K562 (cell line): ENCODE data around the gene FPGS. TPM values are rescaled to one million over a fixed set of nuclear protein-coding genes. Genes with fewer than 3 reads are reported as not detected.

Experiments
- CCAR2 ChIP-seq: fragments of 200-400 bp; formaldehyde crosslinking; IDR thresholded peaks from 2 replicates; pipeline ENCODE4 v1.6.1; 2017; ENCODE audit warnings: mild to moderate bottlenecking, low read depth, low read length
- NCOA2 ChIP-seq, 2 experiments: fragments of 450-650 bp; IDR thresholded peaks; 2 replicates each; pipeline ENCODE4 v1.6.1; 2018; ENCODE audit warnings: mild to moderate bottlenecking in 2 of 2, moderate library complexity in 1 of 2; ENCODE audit not compliant: partially characterized antibody in 2 of 2
- YY1 ChIP-seq, 3 experiments: IDR thresholded peaks; 2 replicates each; pipeline ENCODE4 v1.6.1; 2011; ENCODE audit warnings: low read length in 2 of 3, mild to moderate bottlenecking in 2 of 3, moderate library complexity in 2 of 3, borderline replicate concordance in 1 of 3, control low read depth in 1 of 3, low read depth in 1 of 3; ENCODE audit not compliant: insufficient read depth in 3 of 3, insufficient replicate concordance in 2 of 3, control insufficient read depth in 1 of 3, insufficient read length in 1 of 3; ENCODE audit errors: extremely low read depth in 1 of 3
- ZKSCAN8 ChIP-seq: fragments of 200-800 bp; sonication (Bioruptor generic); IDR thresholded peaks from 2 replicates; pipeline ENCODE4 v1.6.1; 2016; ENCODE audit warnings: missing genetic modification characterization, missing compliant biosample characterization
- polyA plus RNA-seq, 8 experiments: library from polyadenylated mRNA; depleted of rRNA in 4 of 8; stranded (reverse) in 5 of 8; unstranded in 3 of 8; fragments of >200 nt; fragmentation: Nextera tagmentation in 2 of 8; fragmentation: Illumina TruSeq in 1 of 8; extraction: Ambion mirVana in 2 of 8; extraction: Trizol in 1 of 8; gene quantifications; 2 replicates each; pipeline versions ENCODE4 v1.2.1 to v1.2.3, GENCODE V29; 2011 to 2014; ENCODE audit warnings: inconsistent platforms in 1 of 8, missing spikeins in 1 of 8
- total RNA-seq, 7 experiments: library from RNA; depleted of rRNA in 6 of 7; stranded (reverse); fragments of >200 nt in 6 of 7; fragmentation: Illumina TruSeq in 2 of 7; extraction: Trizol in 2 of 7; gene quantifications; 2 replicates each; pipeline versions ENCODE4 v1.2.1 to v1.2.3, GENCODE V29; 2011 to 2021; ENCODE audit warnings: low replicate concordance in 1 of 7
- TF ChIP-seq, protein P1 (sequence below): sonication (generic); formaldehyde crosslinking; IDR thresholded peaks from 2 replicates; pipeline ENCODE4 v1.8.1; 2023; ENCODE audit warnings: mild to moderate bottlenecking, missing genetic modification reagents
- TF ChIP-seq, protein P2 (sequence below): fragments of 450-650 bp; IDR thresholded peaks from 2 replicates; pipeline ENCODE4 v1.6.1; 2018; ENCODE audit warnings: mild to moderate bottlenecking, low read depth; ENCODE audit not compliant: partially characterized antibody
- TF ChIP-seq, protein P3 (sequence below): fragments of 200-600 bp; sonication (generic); IDR thresholded peaks from one replicate; pipeline ENCODE4 v1.6.1; 2012; ENCODE audit warnings: mild to moderate bottlenecking, low read depth, low read length, inconsistent platforms
- TF ChIP-seq, protein P4 (sequence below): fragments of 250-450 bp; sonication (Bioruptor Pico); IDR thresholded peaks from 2 replicates; pipeline ENCODE4 v1.8.0; 2021; ENCODE audit warnings: borderline replicate concordance, mild to moderate bottlenecking, moderate library complexity; ENCODE audit not compliant: poor library complexity, severe bottlenecking

Gene FPGS
- total and polyA plus RNA-seq, 9 of the 15 experiments (the other 6 are each of a cell fraction or from before 2014, with no cell fraction given): 0.84 to 86.4 (median 59.2) TPM

DNA sequence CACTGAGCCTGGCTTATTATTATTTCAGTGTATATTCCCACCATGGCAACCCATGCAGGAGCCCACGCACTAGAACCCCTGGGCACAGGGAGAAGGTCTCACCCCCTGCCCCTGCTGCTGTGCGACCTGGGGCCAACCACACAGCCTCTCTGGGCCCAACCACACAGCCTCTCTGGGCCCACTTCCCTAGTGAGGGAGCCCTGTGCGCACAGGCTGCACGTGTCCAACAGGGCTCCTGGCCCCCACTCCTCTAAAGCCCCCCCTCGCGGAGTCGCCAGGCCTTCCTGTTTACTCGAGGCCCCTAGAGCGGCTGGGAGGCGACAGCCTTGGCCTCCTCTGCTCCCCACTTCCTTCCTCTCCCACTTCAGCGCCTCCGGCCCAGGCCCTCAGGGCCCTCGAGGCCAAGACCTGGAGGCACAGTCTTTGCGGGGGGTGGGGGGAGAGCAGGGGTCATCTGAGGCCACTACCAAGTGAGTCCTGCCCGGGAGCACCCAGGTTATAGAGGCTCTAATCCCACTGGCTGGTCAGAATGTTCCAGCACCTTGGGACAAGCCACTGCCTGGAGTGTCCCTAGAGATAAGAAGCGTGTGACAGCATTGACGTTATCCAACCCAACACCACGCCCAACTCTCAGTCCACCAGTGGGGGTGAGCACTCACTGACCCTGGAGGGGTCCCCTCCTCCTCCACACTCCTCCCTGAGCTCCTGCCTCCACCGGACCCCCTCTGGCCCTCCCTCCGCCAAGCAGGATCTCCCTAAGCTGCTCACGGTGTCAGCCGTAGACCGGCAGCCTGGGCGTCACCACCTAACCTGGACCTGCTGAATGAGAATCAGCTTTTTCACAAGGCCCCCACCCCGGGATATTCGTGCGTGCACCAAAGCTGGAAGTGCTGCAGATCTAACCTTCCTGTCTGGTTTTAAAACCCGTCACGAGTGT, 59.7 kb downstream of the FPGS start (continued):
- TF ChIP-seq, protein P1, sequence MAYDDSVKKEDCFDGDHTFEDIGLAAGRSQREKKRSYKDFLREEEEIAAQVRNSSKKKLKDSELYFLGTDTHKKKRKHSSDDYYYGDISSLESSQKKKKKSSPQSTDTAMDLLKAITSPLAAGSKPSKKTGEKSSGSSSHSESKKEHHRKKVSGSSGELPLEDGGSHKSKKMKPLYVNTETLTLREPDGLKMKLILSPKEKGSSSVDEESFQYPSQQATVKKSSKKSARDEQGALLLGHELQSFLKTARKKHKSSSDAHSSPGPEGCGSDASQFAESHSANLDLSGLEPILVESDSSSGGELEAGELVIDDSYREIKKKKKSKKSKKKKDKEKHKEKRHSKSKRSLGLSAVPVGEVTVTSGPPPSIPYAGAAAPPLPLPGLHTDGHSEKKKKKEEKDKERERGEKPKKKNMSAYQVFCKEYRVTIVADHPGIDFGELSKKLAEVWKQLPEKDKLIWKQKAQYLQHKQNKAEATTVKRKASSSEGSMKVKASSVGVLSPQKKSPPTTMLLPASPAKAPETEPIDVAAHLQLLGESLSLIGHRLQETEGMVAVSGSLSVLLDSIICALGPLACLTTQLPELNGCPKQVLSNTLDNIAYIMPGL (CRISPR knock-in tag): no peak
- TF ChIP-seq YY1 (IDR thresholded peaks at IDR 0.05; ENCODE audit: borderline replicate concordance in 1 of 3, control insufficient read depth in 1 of 3, extremely low read depth in 1 of 3, insufficient read depth in 3 of 3, insufficient read length in 1 of 3, insufficient replicate concordance in 2 of 3, low read depth in 1 of 3, low read length in 2 of 3) (peak in 1 of 3 experiments; percentile 12), NCOA2 (IDR thresholded peaks at IDR 0.05; ENCODE audit: partially characterized antibody in 2 of 2) (no peak), CCAR2 (no peak), ZKSCAN8 (CRISPR knock-in tag) (peak; percentile 71; the same call in 1 of the 2 replicates)
- TF ChIP-seq, protein P2, sequence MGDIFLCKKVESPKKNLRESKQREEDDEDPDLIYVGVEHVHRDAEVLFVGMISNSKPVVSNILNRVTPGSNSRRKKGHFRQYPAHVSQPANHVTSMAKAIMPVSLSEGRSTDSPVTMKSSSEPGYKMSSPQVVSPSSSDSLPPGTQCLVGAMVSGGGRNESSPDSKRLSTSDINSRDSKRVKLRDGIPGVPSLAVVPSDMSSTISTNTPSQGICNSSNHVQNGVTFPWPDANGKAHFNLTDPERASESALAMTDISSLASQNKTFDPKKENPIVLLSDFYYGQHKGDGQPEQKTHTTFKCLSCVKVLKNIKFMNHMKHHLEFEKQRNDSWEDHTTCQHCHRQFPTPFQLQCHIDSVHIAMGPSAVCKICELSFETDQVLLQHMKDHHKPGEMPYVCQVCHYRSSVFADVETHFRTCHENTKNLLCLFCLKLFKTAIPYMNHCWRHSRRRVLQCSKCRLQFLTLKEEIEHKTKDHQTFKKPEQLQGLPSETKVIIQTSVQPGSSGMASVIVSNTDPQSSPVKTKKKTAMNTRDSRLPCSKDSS: no peak
- TF ChIP-seq, protein P3, sequence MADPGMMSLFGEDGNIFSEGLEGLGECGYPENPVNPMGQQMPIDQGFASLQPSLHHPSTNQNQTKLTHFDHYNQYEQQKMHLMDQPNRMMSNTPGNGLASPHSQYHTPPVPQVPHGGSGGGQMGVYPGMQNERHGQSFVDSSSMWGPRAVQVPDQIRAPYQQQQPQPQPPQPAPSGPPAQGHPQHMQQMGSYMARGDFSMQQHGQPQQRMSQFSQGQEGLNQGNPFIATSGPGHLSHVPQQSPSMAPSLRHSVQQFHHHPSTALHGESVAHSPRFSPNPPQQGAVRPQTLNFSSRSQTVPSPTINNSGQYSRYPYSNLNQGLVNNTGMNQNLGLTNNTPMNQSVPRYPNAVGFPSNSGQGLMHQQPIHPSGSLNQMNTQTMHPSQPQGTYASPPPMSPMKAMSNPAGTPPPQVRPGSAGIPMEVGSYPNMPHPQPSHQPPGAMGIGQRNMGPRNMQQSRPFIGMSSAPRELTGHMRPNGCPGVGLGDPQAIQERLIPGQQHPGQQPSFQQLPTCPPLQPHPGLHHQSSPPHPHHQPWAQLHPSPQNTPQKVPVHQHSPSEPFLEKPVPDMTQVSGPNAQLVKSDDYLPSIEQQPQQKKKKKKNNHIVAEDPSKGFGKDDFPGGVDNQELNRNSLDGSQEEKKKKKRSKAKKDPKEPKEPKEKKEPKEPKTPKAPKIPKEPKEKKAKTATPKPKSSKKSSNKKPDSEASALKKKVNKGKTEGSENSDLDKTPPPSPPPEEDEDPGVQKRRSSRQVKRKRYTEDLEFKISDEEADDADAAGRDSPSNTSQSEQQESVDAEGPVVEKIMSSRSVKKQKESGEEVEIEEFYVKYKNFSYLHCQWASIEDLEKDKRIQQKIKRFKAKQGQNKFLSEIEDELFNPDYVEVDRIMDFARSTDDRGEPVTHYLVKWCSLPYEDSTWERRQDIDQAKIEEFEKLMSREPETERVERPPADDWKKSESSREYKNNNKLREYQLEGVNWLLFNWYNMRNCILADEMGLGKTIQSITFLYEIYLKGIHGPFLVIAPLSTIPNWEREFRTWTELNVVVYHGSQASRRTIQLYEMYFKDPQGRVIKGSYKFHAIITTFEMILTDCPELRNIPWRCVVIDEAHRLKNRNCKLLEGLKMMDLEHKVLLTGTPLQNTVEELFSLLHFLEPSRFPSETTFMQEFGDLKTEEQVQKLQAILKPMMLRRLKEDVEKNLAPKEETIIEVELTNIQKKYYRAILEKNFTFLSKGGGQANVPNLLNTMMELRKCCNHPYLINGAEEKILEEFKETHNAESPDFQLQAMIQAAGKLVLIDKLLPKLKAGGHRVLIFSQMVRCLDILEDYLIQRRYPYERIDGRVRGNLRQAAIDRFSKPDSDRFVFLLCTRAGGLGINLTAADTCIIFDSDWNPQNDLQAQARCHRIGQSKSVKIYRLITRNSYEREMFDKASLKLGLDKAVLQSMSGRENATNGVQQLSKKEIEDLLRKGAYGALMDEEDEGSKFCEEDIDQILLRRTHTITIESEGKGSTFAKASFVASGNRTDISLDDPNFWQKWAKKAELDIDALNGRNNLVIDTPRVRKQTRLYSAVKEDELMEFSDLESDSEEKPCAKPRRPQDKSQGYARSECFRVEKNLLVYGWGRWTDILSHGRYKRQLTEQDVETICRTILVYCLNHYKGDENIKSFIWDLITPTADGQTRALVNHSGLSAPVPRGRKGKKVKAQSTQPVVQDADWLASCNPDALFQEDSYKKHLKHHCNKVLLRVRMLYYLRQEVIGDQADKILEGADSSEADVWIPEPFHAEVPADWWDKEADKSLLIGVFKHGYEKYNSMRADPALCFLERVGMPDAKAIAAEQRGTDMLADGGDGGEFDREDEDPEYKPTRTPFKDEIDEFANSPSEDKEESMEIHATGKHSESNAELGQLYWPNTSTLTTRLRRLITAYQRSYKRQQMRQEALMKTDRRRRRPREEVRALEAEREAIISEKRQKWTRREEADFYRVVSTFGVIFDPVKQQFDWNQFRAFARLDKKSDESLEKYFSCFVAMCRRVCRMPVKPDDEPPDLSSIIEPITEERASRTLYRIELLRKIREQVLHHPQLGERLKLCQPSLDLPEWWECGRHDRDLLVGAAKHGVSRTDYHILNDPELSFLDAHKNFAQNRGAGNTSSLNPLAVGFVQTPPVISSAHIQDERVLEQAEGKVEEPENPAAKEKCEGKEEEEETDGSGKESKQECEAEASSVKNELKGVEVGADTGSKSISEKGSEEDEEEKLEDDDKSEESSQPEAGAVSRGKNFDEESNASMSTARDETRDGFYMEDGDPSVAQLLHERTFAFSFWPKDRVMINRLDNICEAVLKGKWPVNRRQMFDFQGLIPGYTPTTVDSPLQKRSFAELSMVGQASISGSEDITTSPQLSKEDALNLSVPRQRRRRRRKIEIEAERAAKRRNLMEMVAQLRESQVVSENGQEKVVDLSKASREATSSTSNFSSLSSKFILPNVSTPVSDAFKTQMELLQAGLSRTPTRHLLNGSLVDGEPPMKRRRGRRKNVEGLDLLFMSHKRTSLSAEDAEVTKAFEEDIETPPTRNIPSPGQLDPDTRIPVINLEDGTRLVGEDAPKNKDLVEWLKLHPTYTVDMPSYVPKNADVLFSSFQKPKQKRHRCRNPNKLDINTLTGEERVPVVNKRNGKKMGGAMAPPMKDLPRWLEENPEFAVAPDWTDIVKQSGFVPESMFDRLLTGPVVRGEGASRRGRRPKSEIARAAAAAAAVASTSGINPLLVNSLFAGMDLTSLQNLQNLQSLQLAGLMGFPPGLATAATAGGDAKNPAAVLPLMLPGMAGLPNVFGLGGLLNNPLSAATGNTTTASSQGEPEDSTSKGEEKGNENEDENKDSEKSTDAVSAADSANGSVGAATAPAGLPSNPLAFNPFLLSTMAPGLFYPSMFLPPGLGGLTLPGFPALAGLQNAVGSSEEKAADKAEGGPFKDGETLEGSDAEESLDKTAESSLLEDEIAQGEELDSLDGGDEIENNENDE: no peak
- TF ChIP-seq, protein P4, sequence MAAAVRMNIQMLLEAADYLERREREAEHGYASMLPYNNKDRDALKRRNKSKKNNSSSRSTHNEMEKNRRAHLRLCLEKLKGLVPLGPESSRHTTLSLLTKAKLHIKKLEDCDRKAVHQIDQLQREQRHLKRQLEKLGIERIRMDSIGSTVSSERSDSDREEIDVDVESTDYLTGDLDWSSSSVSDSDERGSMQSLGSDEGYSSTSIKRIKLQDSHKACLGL (CRISPR knock-in tag): peak; percentile 21
